SU-DHL-6 (cell line): ENCODE measurements around the gene ABHD4.

Experiments used
- H2AFZ ChIP-seq: fragments of 200-600 bp; sonication (generic); 2 replicates; pipeline ENCODE4 v1.6.1; 2014; ENCODE audit warnings: low read depth, mild to moderate bottlenecking, moderate library complexity, mixed read lengths, antibody characterized with exemption, low read length; ENCODE audit not compliant: severe bottlenecking
- H3F3A ChIP-seq: fragments of 200-600 bp; shearing (Covaris generic); 2 replicates; pipeline ENCODE4 v1.6.0; 2016; ENCODE audit warnings: antibody characterized with exemption, mild to moderate bottlenecking; ENCODE audit not compliant: insufficient read depth
- H3K27ac ChIP-seq: fragments of 200-600 bp; sonication (generic); 2 replicates; pipeline ENCODE4 v1.5.1; 2016; ENCODE audit warnings: low read depth, mild to moderate bottlenecking, low read length, moderate library complexity, mixed read lengths
- H3K27me3 ChIP-seq: fragments of 200-600 bp; sonication (generic), shearing (Covaris generic); 2 replicates; pipeline ENCODE4 v1.6.0; 2014; ENCODE audit warnings: mild to moderate bottlenecking, low read length
- H3K36me3 ChIP-seq: fragments of 200-600 bp; sonication (generic); 2 replicates; pipeline ENCODE4 v1.6.1; 2014; ENCODE audit warnings: mild to moderate bottlenecking, low read length, mixed read lengths
- H3K4me2 ChIP-seq: fragments of 300-600, 200-600 bp; shearing (Covaris generic), sonication (generic); 2 replicates; pipeline ENCODE4 v1.6.0; 2014; ENCODE audit warnings: low read length, low read depth, mild to moderate bottlenecking; ENCODE audit not compliant: poor library complexity, severe bottlenecking
- H3K4me3 ChIP-seq: fragments of 200-600 bp; sonication (generic); 2 replicates; pipeline ENCODE4 v1.5.1; 2014; ENCODE audit warnings: antibody characterized with exemption, low read length, mild to moderate bottlenecking, mixed read lengths; ENCODE audit not compliant: insufficient read depth, poor library complexity, severe bottlenecking
- H3K79me2 ChIP-seq: fragments of 200-600 bp; sonication (generic); 2 replicates; pipeline ENCODE4 v1.6.1; 2014; ENCODE audit warnings: mild to moderate bottlenecking, low read length, moderate library complexity; ENCODE audit not compliant: insufficient read depth
- H3K9ac ChIP-seq: fragments of 200-600 bp; sonication (generic); 2 replicates; pipeline ENCODE4 v1.7.0; 2014; ENCODE audit warnings: mild to moderate bottlenecking, low read length
- H3K9me2 ChIP-seq: fragments of 200-600 bp; sonication (generic); replicated peaks from 2 replicates; pipeline ENCODE4 v1.6.1; 2014; ENCODE audit warnings: low read length; ENCODE audit not compliant: insufficient read depth
- H3K9me3 ChIP-seq: fragments of 200-600 bp; sonication (generic); 2 replicates; pipeline ENCODE4 v1.6.1; 2014; ENCODE audit warnings: low read length, mixed read lengths; ENCODE audit not compliant: insufficient read depth
- H4K20me1 ChIP-seq: fragments of 200-600 bp; sonication (generic); 2 replicates; pipeline ENCODE4 v1.6.1; 2014; ENCODE audit warnings: low read depth, mild to moderate bottlenecking, antibody characterized with exemption, low read length, moderate library complexity, mixed read lengths
- EZH2phosphoT487 ChIP-seq: fragments of 200-600 bp; sonication (generic), shearing (Covaris generic); conservative IDR thresholded peaks from 2 replicates; pipeline ENCODE4 v1.6.1; 2018; ENCODE audit warnings: mild to moderate bottlenecking, antibody characterized with exemption, low read length, moderate library complexity, mixed read lengths
- TF ChIP-seq, protein P1 (sequence below): fragments of 200-600 bp; sonication (generic); IDR thresholded peaks from one replicate; pipeline ENCODE4 v1.5.1; 2017; ENCODE audit warnings: antibody characterized with exemption, mild to moderate bottlenecking, low read length, moderate library complexity; ENCODE audit not compliant: insufficient read depth, poor library complexity, severe bottlenecking

ABHD4 gene

DNA sequence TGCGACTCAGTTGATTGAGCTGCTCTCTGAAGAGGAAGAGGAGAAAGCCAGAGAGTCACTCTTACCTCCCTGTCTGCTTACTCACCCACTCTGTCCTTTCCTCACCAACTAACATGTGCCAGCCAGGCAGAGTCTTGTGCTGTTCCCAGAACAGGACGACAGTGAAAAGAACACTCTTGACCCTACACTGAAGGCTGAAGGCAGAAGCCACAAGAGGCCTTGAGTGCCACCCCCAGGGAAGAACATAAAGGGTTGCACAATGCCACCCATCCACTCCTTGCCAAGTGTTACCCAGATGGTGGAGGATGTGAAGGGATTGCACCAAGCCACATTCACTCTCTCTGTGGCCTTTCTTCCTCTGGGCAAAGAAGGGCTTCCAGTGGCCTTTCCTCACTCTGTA is 12.8 kb downstream of the ABHD4 start:
- Histone ChIP-seq H3K27me3 (no peaks in the 10 kb centered on the region), H2AFZ (no peak overlapping the region), H3K79me2 (no peaks in the 10 kb centered on the region), H3K4me2 (no peak overlapping the region), H4K20me1 (no peaks in the 10 kb centered on the region), H3K27ac (no peak overlapping the region), H3K9me3 (no peaks in the 10 kb centered on the region), H3K4me3 (no peak overlapping the region), H3F3A (no peaks in the 10 kb centered on the region), H3K36me3 (no peaks in the 10 kb centered on the region), H3K9me2 (no peaks in the 10 kb centered on the region), H3K9ac (no peak overlapping the region)
- TF ChIP-seq, protein P1, sequence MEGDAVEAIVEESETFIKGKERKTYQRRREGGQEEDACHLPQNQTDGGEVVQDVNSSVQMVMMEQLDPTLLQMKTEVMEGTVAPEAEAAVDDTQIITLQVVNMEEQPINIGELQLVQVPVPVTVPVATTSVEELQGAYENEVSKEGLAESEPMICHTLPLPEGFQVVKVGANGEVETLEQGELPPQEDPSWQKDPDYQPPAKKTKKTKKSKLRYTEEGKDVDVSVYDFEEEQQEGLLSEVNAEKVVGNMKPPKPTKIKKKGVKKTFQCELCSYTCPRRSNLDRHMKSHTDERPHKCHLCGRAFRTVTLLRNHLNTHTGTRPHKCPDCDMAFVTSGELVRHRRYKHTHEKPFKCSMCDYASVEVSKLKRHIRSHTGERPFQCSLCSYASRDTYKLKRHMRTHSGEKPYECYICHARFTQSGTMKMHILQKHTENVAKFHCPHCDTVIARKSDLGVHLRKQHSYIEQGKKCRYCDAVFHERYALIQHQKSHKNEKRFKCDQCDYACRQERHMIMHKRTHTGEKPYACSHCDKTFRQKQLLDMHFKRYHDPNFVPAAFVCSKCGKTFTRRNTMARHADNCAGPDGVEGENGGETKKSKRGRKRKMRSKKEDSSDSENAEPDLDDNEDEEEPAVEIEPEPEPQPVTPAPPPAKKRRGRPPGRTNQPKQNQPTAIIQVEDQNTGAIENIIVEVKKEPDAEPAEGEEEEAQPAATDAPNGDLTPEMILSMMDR: no peak
- TF ChIP-seq EZH2phosphoT487: no peak

DNA sequence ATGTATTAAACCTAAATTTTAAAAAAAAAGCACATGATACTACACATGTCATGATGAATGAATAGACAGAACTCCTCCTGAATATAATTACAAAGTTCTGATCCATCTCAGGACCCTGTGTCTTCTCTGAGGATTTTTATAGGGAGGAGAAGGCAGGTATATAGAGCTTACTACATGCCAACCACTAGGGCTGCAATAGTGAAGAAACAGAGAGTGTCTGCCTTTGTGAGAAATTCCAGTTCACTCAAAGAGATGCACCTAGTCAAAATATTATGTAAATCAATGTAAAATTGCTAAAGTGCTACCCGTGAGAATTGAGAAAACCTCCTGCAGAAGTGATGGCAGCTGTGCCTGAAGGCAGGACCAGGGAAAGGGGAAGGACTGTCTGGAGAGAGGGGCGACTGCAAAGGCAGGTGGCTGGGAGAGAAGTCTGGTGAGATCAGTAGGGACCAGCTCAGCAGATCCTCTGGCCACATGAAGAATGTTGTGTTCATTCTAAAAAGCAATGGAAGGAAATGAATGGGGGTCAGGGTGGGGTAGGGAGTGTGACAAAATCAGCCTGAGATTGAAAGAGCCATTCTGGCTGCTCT is 15.1 kb downstream of the ABHD4 start:
- no peaks in the 10 kb centered on the region for H3K27me3 ChIP-seq

DNA sequence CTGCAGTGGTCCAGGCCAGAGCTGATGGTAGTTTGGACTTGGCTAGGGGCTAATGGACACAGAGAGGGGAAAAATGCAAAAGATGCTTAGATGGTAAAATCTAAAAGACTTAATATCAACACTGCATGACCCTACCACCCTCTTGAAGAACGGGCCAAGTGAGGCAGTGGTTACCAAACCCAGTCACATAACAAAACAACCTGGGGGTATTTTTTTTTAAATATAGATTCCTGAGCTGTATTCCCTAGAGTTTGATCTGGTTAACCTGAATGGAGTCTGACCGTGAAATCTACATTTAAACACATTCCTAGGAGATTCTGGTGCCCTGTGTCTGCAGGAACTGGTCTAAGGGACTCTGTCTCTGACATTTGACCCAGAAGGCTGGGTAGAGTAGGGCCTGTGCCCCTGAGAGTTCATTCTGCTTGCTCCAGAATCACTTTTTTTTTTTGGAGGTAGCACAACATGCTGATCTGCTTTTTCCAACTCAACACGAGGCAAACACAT is 15.7 kb downstream of the ABHD4 start:
- Histone ChIP-seq H3K9ac (no peak overlapping the region), H4K20me1 (no peaks in the 10 kb centered on the region), H3K4me2 (no peak overlapping the region), H3K36me3 (no peaks in the 10 kb centered on the region), H3K79me2 (no peaks in the 10 kb centered on the region), H2AFZ (no peak overlapping the region), H3F3A (no peaks in the 10 kb centered on the region), H3K9me3 (no peaks in the 10 kb centered on the region), H3K27ac (no peak overlapping the region), H3K9me2 (no peaks in the 10 kb centered on the region), H3K27me3 (no peaks in the 10 kb centered on the region), H3K4me3 (no peak overlapping the region)
- TF ChIP-seq, protein P1: no peak
- TF ChIP-seq EZH2phosphoT487: no peak

More for the DNA sequence above, 15.1 kb downstream of the ABHD4 start:
- TF ChIP-seq, protein P1: no peak
- no peak for TF ChIP-seq EZH2phosphoT487
- Histone ChIP-seq H3K36me3 (no peaks in the 10 kb centered on the region), H3K9ac (no peak overlapping the region), H4K20me1 (no peaks in the 10 kb centered on the region), H3K4me3 (no peak overlapping the region), H3K79me2 (no peaks in the 10 kb centered on the region), H3F3A (no peaks in the 10 kb centered on the region), H3K9me2 (no peaks in the 10 kb centered on the region), H2AFZ (no peak overlapping the region), H3K27ac (no peak overlapping the region), H3K4me2 (no peak overlapping the region), H3K9me3 (no peaks in the 10 kb centered on the region)
